H54 (cell line): ENCODE results near the gene PPARGC1A.

Experiments
- DNase-seq: peaks from one replicate; pipeline ENCODE4 v3.0.0; 2011; ENCODE audit warnings: low spot score, mixed read lengths; ENCODE audit not compliant: insufficient read length
- FAIRE-seq: peaks from 3 replicates; lab custom pipeline; 2011; peaks lifted over from hg19 to GRCh38; lab: Jason Lieb, UNC
- POLR2A ChIP-seq: IDR thresholded peaks from 2 replicates; pipeline ENCODE4 v1.6.1; 2011; ENCODE audit warnings: low read depth, mild to moderate bottlenecking, low read length

PPARGC1A gene

GRCh38 chr4:23922541-23923111 lies 32.8 kb upstream of the PPARGC1A start:
- DNase-seq (no peak), FAIRE-seq (no peak)
- no peak for TF ChIP-seq POLR2A

DNA sequence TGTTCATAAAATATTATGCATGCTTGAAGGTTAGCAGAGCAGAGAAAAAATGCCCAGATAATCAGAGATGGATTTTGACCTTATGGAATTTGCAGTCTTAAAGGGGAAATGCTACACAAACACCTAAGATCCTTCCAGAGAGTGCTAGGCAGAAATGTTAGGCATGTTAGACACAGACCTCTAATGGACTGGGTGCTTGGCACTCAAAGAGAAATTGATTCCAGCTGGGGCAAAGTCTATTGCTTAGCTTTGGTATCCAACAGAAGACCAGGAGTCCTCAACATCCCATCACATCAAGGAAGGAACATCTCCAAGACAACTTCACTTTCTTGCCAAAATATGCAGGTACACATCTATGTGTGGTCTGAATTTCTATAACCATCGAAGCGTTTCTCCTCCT lies 32.2 kb upstream of the PPARGC1A start:
- no peak for DNase-seq
- no peak for FAIRE-seq
- no peak for TF ChIP-seq POLR2A

DNA sequence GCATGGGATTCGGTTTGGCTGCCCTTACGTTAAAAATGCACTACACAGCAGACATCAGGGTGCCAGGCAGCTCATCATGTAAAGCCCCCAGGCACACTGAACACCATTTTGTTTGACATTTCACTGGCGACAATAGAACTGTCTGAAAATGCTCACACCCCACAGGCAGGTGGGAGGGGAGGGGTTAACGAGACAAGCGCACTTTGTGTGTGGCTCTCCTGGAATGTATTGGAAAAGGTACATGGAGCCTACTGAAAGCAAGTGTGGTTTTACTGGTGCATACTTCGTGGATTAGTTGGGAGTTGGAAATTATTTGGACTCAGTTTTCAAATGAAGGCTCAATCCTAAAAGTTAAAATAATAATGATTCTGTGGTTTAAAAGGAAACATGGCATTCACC lies 31.6 kb upstream of the PPARGC1A start:
- no peak for FAIRE-seq
- TF ChIP-seq POLR2A, result no peak
- no peak for DNase-seq

- FAIRE-seq (no peak), DNase-seq (no peak)
- TF ChIP-seq POLR2A, result no peak
Observed at GRCh38 chr4:23920716-23921446, 31.0 kb upstream of the PPARGC1A start.

DNA sequence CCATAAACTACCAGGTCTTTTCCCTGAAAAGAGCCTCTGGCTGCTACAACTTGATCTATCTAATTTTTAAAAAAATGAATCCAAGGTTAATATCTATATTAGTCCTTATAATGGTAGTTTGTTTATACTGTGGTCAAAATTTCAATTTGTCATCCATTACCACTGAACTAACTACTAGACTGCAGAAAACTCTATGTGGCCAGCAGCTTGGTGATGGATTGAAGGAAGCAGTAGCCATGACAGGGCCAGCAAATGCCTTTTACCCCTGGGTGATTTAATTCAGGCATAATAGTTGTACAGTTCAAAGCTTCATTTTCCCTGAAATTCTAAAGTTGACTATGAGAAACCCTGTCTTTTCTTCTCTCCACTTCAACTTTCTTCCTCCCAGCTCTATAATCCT lies 30.4 kb upstream of the PPARGC1A start:
- DNase-seq (no peak), FAIRE-seq (no peak)
- no peak for TF ChIP-seq POLR2A

DNA sequence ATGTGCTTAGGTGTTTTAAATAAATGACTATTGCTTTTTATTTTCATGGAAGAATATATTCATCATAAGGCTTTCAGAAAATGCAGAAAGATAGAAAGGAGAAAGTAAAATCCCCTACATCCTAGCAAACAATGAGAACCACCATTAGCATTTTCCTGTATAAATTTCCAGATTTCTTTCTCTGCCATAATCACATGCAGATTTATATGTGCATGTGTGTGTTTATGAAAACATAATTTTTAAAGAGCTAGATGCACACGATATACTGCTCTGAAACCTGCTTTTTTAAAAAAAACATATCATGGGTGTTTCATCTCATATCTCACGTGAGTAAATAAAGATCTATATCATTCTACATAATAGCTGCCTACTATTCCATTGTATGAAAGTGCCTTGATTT lies 26.4 kb upstream of the PPARGC1A start:
- DNase-seq, result no peak
- FAIRE-seq, result no peak
- TF ChIP-seq POLR2A, result no peak

GRCh38 chr4:23915459-23916132 lies 25.7 kb upstream of the PPARGC1A start:
- no peak for TF ChIP-seq POLR2A
- FAIRE-seq (no peak), DNase-seq (no peak)

DNA sequence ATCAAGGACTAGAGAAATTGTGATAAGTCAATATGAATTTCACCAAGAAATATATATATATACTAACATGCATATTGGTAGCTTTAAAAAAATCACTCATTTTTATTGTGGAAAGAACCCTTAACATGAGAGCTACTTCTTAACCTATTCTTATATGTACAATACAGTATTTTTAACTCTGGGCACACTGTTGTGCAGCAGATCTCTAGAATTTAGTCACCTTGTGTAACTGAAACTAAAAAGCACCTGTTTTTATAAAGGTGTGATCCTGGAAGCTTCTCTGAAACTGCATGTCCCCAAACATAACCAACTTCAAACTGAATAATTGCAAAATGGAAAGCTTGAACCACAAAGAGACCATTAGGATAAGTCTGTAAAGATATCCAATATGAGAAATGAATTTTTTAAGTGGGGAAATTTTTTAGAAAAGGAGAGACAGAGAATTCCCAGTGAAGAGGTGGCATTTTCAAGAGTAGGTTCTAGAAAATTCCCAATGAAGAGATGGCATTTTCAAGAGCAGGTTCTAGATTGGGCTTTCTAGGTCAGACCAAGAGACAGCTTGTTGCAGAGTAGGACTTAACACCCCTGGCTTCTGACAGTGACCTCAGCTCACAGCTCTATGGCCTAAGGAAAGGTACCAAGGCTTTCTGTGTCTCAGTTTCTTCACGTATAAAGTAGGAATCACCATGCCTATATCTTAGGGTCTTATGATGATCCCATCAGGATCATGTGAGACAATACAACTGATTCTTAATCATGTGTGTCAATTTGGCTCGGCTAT lies 22.0 kb upstream of the PPARGC1A start:
- DNase-seq (no peak), FAIRE-seq (no peak)
- no peak for TF ChIP-seq POLR2A

DNA sequence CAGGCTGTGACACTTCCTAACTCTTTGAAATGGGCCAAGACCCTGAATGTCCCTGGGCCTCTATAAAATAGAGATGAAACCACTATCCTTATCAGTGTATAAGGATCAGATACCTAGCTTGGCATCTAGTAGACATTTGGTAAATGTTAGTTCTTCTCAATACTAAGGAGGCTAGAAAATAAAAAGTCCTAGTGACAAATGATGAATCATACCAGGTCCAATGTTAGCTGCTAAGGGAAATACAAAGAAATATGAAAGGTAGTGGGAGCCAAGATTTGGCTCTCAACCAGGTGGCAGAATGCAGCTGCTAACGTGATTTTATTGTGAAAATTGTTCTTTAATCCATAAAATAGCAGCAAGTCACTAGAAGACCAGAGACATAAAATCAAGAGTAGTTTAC lies 19.8 kb upstream of the PPARGC1A start:
- DNase-seq (no peak), FAIRE-seq (no peak)
- no peak for TF ChIP-seq POLR2A

DNA sequence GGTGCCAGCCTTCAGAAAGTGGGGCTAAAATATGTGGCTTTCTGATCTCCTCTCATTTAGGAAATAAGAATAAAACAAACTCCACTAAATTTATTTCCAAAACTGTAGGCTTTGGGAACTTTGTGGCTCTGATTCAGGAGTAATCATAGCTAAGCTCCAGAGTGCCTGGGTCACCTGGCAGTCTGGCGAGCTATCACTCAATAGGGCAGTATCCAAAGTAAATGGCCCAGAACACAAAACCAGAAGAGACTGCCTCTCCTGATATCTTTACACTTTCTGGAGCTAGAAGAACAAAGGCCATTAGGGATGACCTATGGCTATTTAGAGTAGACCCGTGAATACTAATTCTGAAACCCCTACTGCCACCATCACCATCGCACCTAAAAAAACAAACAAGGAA lies 17.0 kb upstream of the PPARGC1A start:
- no peak for TF ChIP-seq POLR2A
- DNase-seq, result no peak
- no peak for FAIRE-seq

DNA sequence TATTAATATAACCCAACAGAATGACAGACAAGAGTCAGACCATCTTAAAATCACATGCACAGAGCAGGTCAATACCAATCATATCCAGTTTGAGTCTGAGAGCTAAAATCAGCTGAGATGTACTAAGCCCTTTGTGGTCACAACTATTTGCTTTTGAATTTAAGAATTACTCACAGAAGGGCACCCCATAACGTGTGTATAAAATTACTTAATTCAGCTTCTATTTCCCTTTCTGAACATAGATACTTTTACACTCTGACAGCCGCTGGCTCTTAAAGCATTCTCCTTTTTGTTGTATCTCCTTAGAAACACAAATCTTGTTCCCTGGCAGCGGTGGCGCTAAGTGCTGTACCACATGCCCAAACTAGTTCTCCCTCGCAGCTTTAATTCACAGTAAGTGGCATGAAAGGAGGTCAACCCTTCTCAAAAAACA lies 14.8 kb upstream of the PPARGC1A start:
- FAIRE-seq, result no peak
- no peak for TF ChIP-seq POLR2A
- DNase-seq, result no peak

DNA sequence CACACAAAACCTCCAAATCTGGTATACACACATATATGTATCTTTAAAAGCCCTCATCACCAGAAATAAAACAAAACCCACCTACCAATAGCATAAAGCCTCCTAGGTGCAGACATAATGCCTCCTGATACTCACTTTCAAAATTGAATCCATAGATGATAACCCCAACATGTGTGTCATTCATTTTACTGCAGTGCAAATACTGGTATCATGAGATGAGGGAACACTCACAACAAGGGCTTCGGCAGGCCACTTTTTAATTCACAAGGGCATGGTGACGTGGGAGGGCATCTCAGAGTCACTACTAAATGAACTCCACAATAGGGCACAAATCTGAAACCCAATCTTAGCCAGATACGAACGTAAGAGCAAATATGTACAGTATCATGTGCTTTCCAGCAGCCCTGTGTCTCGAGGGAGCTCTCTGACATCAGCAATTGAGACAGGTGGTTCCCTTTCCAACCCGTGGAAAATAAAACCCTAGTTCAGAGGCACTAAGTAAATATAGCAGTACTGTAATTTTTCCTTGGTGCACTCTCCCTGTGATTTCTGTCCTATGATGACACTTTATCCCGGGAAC lies 14.1 kb upstream of the PPARGC1A start:
- FAIRE-seq (no peak), DNase-seq (no peak)
- no peak for TF ChIP-seq POLR2A

- no peak for DNase-seq
- FAIRE-seq, result no peak
- TF ChIP-seq POLR2A, result no peak
Observed at GRCh38 chr4:23902222-23902804, 12.5 kb upstream of the PPARGC1A start.

- DNase-seq, result no peak
- FAIRE-seq, result no peak
- no peak for TF ChIP-seq POLR2A
Observed at GRCh38 chr4:23900636-23901035, 10.8 kb upstream of the PPARGC1A start.
